HepG2 (cell line): ENCODE data around the gene YLPM1. TPM values are rescaled to one million over a fixed set of nuclear protein-coding genes. Genes with fewer than 3 reads are reported as not detected.

Source experiments
- ATAC-seq: fragments of 200-7000 bp; cut with Tn5 transposase; 3 replicates; pipeline ENCODE4 v1.9.1; 2020; ENCODE audit warnings: mild to moderate bottlenecking, moderate library complexity
- BruUV-seq: library from RNA; stranded (reverse); fragments of 400-500 nt; replicated peaks from 2 replicates; lab custom pipeline; 2021; lab: Mats Ljungman, UMichigan
- CTCF ChIA-PET: fragments of 300-600 bp; formaldehyde crosslinking; extraction: SDS; loops from one replicate; lab custom pipeline; 2021; ENCODE audit warnings: low total read pairs, inconsistent platforms, low intra/inter-chr PET ratio; lab: Yijun Ruan, JAX
- POLR2A ChIA-PET: fragments of 350-600 bp; sonication (Branson Sonifier 250); formaldehyde crosslinking; loops from one replicate; lab custom pipeline; 2020; ENCODE audit warnings: antibody characterized with exemption, inconsistent platforms; lab: Yijun Ruan, JAX
- DNase-seq: peaks from one replicate; pipeline ENCODE4 v3.0.0-alpha.2; 2015; ENCODE audit warnings: low spot score
- FAIRE-seq: peaks from 3 replicates; lab custom pipeline; 2011; peaks lifted over from hg19 to GRCh38; lab: Jason Lieb, UNC
- H2AFZ ChIP-seq: one replicate; pipeline ENCODE4 v1.6.1; 2011; ENCODE audit warnings: low read length, inconsistent platforms
- H3K27ac ChIP-seq: fragments of 300-600 bp; 3 replicates; pipeline ENCODE4 v1.8.0; 2011; ENCODE audit warnings: mixed run types, mild to moderate bottlenecking, mixed read lengths, low read length, inconsistent platforms; ENCODE audit not compliant: insufficient read depth; ENCODE audit errors: extremely low read length
- H3K27me3 ChIP-seq, 2 experiments: fragments of 200-600 bp in 1 of 2; 2 replicates in 1 of 2; 3 replicates in 1 of 2; pipeline versions ENCODE4 v1.6.0 to v1.8.0; 2011; ENCODE audit warnings: low read length in 2 of 2, mild to moderate bottlenecking in 2 of 2, moderate library complexity in 2 of 2, inconsistent platforms in 1 of 2; ENCODE audit not compliant: insufficient read depth in 2 of 2, control insufficient read depth in 1 of 2
- H3K36me3 ChIP-seq, 2 experiments: fragments of 200-600 bp in 1 of 2; replicated peaks in 1 of 2; 2 replicates in 1 of 2; 3 replicates in 1 of 2; pipeline versions ENCODE4 v1.5.1 to v1.8.0; 2011; ENCODE audit warnings: low read length in 2 of 2, inconsistent platforms in 1 of 2; ENCODE audit not compliant: insufficient read depth in 2 of 2, control insufficient read depth in 1 of 2
- H3K4me1 ChIP-seq: 2 replicates; pipeline ENCODE4 v1.5.1; 2012; ENCODE audit warnings: low read length, inconsistent platforms; ENCODE audit not compliant: insufficient read depth
- H3K4me2 ChIP-seq: 2 replicates; pipeline ENCODE4 v1.6.0; 2011; ENCODE audit warnings: low read depth, low read length, inconsistent platforms
- H3K4me3 ChIP-seq, 3 experiments: fragments of 200-600 bp in 1 of 3; sonication (generic), shearing (Covaris generic) in 1 of 3; replicated peaks in 1 of 3; 2 replicates each; pipeline ENCODE4 v1.5.1; 2011 to 2016; ENCODE audit warnings: low read length in 3 of 3, inconsistent platforms in 2 of 3, low read depth in 2 of 3, mild to moderate bottlenecking in 2 of 3, control low read depth in 1 of 3, mixed read lengths in 1 of 3; ENCODE audit not compliant: insufficient read depth in 1 of 3
- H3K79me2 ChIP-seq: one replicate; pipeline ENCODE4 v1.6.1; 2011; ENCODE audit warnings: low read length, inconsistent platforms; ENCODE audit not compliant: insufficient read depth
- H3K9ac ChIP-seq: 2 replicates; pipeline ENCODE4 v1.6.0; 2011; ENCODE audit warnings: mild to moderate bottlenecking, low read depth, low read length, inconsistent platforms; ENCODE audit not compliant: insufficient read depth
- H3K9me3 ChIP-seq: 2 replicates; pipeline ENCODE4 v1.5.1; 2012; ENCODE audit warnings: mild to moderate bottlenecking, low read length
- H4K20me1 ChIP-seq: 2 replicates; pipeline ENCODE4 v1.6.0; 2011; ENCODE audit warnings: inconsistent platforms, mild to moderate bottlenecking, low read length, moderate library complexity; ENCODE audit not compliant: insufficient read depth
- GABPA ChIP-seq, 2 experiments: IDR thresholded peaks; 2 replicates each; pipeline ENCODE4 v1.6.1; 2011 to 2016; ENCODE audit warnings: low read depth in 2 of 2, low read length in 1 of 2, missing biosample characterization in 1 of 2, missing genetic modification characterization in 1 of 2
- GPBP1L1 ChIP-seq: sonication (generic); formaldehyde crosslinking; IDR thresholded peaks from 2 replicates; pipeline ENCODE4 v1.5.0; 2020; ENCODE audit warnings: mild to moderate bottlenecking, missing genetic modification reagents
- GTF2F1 ChIP-seq: fragments of 150-350 bp; IDR thresholded peaks from 2 replicates; pipeline ENCODE4 v1.6.1; 2014; ENCODE audit warnings: low read length
- MEIS2 ChIP-seq: sonication (generic); formaldehyde crosslinking; IDR thresholded peaks from 2 replicates; pipeline ENCODE4 v1.9.0; 2021; ENCODE audit warnings: mild to moderate bottlenecking, missing genetic modification reagents
- MTA1 ChIP-seq: sonication (generic); formaldehyde crosslinking; IDR thresholded peaks from 2 replicates; pipeline ENCODE4 v1.4.0; 2020; ENCODE audit warnings: missing genetic modification reagents, mild to moderate bottlenecking, borderline replicate concordance
- NR0B2 ChIP-seq: sonication (generic); formaldehyde crosslinking; IDR thresholded peaks from 2 replicates; pipeline ENCODE4 v1.4.0; 2020; ENCODE audit warnings: mild to moderate bottlenecking, missing genetic modification reagents
- SRSF4 ChIP-seq: fragments of 200-400 bp; formaldehyde crosslinking; IDR thresholded peaks from one replicate; pipeline ENCODE4 v1.6.1; 2018; ENCODE audit warnings: mild to moderate bottlenecking, low read depth, low read length, moderate library complexity; ENCODE audit not compliant: poor library complexity, severe bottlenecking
- ZBTB3 ChIP-seq: sonication (generic); formaldehyde crosslinking; IDR thresholded peaks from 2 replicates; pipeline ENCODE4 v1.4.0; 2020; ENCODE audit warnings: low read depth, mild to moderate bottlenecking, moderate library complexity, missing genetic modification reagents, borderline replicate concordance
- ZFP36L2 ChIP-seq: sonication (generic); formaldehyde crosslinking; IDR thresholded peaks from 2 replicates; pipeline ENCODE4 v1.4.0; 2020; ENCODE audit warnings: missing genetic modification reagents
- ZNF331 ChIP-seq: sonication (generic); formaldehyde crosslinking; IDR thresholded peaks from 2 replicates; pipeline ENCODE4 v1.4.0; 2020; ENCODE audit warnings: missing genetic modification reagents
- ZNF367 ChIP-seq: sonication (generic); formaldehyde crosslinking; IDR thresholded peaks from 2 replicates; pipeline ENCODE4 v1.4.0; 2020; ENCODE audit warnings: missing genetic modification reagents, borderline replicate concordance
- ZNF839 ChIP-seq: sonication (generic); formaldehyde crosslinking; IDR thresholded peaks from 2 replicates; pipeline ENCODE4 v1.4.0; 2020; ENCODE audit warnings: missing genetic modification reagents, mild to moderate bottlenecking, borderline replicate concordance
- WGBS: methylation state at CpG from one replicate; pipeline ENCODE4 v1.1.6; 2017; ENCODE audit warnings: low lambda C conversion rate; 5-methylcytosine and 5-hydroxymethylcytosine counted together
- in situ Hi-C: cut with HindIII; loops from 2 replicates; pipeline ENCODE4 v1.10.0; 2017; ENCODE audit warnings: low pct_unique_long_range_greater_than_20kb; ENCODE audit not compliant: extremely low pct_ligation_motif_present
- intact Hi-C: fragments of 100-400 bp; cut with micrococcal nuclease; formaldehyde crosslinking; loops from one replicate; pipeline ENCODE4 v1.10.0; 2022; ENCODE audit not compliant: unreplicated experiment
- polyA plus RNA-seq, 8 experiments: library from polyadenylated mRNA; depleted of rRNA in 3 of 8; stranded (reverse) in 7 of 8; unstranded in 1 of 8; fragments of >200 nt; fragmentation: Illumina TruSeq in 4 of 8; extraction: Trizol in 4 of 8; gene quantifications; 2 replicates each; pipeline versions ENCODE4 v1.2.1 to v1.2.3, GENCODE V29; 2011 to 2016; ENCODE audit warnings: low read depth in 4 of 8, missing spikeins in 1 of 8, mixed read lengths in 1 of 8; ENCODE audit not compliant: insufficient read depth in 1 of 8
- total RNA-seq, 5 experiments: library from RNA; depleted of rRNA; stranded (reverse); fragments of >200 nt; fragmentation: Illumina TruSeq; extraction: Trizol; gene quantifications; 2 replicates each; pipeline ENCODE4 v1.2.3, GENCODE V29; 2016; ENCODE audit warnings: low read depth in 1 of 5
- TF ChIP-seq, protein P1 (sequence below): sonication (generic); formaldehyde crosslinking; IDR thresholded peaks from 2 replicates; pipeline ENCODE4 v1.4.0; 2020; ENCODE audit warnings: missing genetic modification reagents
- TF ChIP-seq, protein P2 (sequence below): sonication (generic); formaldehyde crosslinking; IDR thresholded peaks from 2 replicates; pipeline ENCODE4 v1.4.0; 2020; ENCODE audit warnings: missing genetic modification reagents
- TF ChIP-seq, protein P3 (sequence below): sonication (generic); formaldehyde crosslinking; IDR thresholded peaks from 2 replicates; pipeline ENCODE4 v1.4.0; 2020; ENCODE audit warnings: missing genetic modification reagents

YLPM1 gene
- total and polyA plus RNA-seq, 2 of the 13 experiments (the other 11 are each of a cell fraction or from before 2014, with no cell fraction given) = 6.7 to 21.9 TPM

GRCh38 chr14:74867673-74868072 lies 104.6 kb downstream of the YLPM1 start:
- DNase-seq (no peak), FAIRE-seq (no peak), ATAC-seq (peak; percentile 23; the same call in 1 of the 3 replicates)
- WGBS = 20% methylated on average over 5 of the region's 5 CpGs
- no peaks in the 10 kb centered on the region for H3K9me3 ChIP-seq
- H3K4me1 ChIP-seq = peaks cover 20% of the 10 kb centered on the region
- H3K27me3 ChIP-seq = peaks cover 2 to 4% of the 10 kb centered on the region in 2 experiments; a peak in 1 of 5 replicates
- no peak overlapping the region for H3K4me3 ChIP-seq
- H3K4me2 ChIP-seq = no peak overlapping the region; the same call in 1 of the 2 replicates
- H3K79me2 ChIP-seq = no peaks in the 10 kb centered on the region
- intact Hi-C loops = no loop called here
- CTCF ChIA-PET = no interaction called here
- no peak overlapping the region for H3K27ac ChIP-seq
- no peaks in the 10 kb centered on the region for H3K36me3 ChIP-seq
- no peak overlapping the region for H2AFZ ChIP-seq
- TF ChIP-seq GTF2F1 = no peak
- TF ChIP-seq GABPA (IDR thresholded peaks at IDR 0.05; ENCODE audit: low read depth, low read length) = no peak
- TF ChIP-seq GABPA (CRISPR knock-in tag; IDR thresholded peaks at IDR 0.05; ENCODE audit: low read depth) = no peak
- TF ChIP-seq, protein P1, sequence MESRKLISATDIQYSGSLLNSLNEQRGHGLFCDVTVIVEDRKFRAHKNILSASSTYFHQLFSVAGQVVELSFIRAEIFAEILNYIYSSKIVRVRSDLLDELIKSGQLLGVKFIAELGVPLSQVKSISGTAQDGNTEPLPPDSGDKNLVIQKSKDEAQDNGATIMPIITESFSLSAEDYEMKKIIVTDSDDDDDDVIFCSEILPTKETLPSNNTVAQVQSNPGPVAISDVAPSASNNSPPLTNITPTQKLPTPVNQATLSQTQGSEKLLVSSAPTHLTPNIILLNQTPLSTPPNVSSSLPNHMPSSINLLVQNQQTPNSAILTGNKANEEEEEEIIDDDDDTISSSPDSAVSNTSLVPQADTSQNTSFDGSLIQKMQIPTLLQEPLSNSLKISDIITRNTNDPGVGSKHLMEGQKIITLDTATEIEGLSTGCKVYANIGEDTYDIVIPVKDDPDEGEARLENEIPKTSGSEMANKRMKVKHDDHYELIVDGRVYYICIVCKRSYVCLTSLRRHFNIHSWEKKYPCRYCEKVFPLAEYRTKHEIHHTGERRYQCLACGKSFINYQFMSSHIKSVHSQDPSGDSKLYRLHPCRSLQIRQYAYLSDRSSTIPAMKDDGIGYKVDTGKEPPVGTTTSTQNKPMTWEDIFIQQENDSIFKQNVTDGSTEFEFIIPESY = no peak
- TF ChIP-seq MEIS2 (CRISPR knock-in tag) = no peak
- no peak for TF ChIP-seq ZNF367 (CRISPR knock-in tag)
- TF ChIP-seq, protein P2, sequence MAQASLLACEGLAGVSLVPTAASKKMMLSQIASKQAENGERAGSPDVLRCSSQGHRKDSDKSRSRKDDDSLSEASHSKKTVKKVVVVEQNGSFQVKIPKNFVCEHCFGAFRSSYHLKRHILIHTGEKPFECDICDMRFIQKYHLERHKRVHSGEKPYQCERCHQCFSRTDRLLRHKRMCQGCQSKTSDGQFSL = no peak
- TF ChIP-seq ZNF331 (CRISPR knock-in tag) = no peak
- no peak for TF ChIP-seq GPBP1L1 (CRISPR knock-in tag)
- no peak for TF ChIP-seq SRSF4
- TF ChIP-seq, protein P3, sequence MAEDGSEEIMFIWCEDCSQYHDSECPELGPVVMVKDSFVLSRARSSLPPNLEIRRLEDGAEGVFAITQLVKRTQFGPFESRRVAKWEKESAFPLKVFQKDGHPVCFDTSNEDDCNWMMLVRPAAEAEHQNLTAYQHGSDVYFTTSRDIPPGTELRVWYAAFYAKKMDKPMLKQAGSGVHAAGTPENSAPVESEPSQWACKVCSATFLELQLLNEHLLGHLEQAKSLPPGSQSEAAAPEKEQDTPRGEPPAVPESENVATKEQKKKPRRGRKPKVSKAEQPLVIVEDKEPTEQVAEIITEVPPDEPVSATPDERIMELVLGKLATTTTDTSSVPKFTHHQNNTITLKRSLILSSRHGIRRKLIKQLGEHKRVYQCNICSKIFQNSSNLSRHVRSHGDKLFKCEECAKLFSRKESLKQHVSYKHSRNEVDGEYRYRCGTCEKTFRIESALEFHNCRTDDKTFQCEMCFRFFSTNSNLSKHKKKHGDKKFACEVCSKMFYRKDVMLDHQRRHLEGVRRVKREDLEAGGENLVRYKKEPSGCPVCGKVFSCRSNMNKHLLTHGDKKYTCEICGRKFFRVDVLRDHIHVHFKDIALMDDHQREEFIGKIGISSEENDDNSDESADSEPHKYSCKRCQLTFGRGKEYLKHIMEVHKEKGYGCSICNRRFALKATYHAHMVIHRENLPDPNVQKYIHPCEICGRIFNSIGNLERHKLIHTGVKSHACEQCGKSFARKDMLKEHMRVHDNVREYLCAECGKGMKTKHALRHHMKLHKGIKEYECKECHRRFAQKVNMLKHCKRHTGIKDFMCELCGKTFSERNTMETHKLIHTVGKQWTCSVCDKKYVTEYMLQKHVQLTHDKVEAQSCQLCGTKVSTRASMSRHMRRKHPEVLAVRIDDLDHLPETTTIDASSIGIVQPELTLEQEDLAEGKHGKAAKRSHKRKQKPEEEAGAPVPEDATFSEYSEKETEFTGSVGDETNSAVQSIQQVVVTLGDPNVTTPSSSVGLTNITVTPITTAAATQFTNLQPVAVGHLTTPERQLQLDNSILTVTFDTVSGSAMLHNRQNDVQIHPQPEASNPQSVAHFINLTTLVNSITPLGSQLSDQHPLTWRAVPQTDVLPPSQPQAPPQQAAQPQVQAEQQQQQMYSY (CRISPR knock-in tag) = no peak
- no peak for TF ChIP-seq MTA1 (CRISPR knock-in tag)
- no peak for TF ChIP-seq ZNF839 (CRISPR knock-in tag)
- TF ChIP-seq NR0B2 (CRISPR knock-in tag) = no peak
- TF ChIP-seq ZFP36L2 (CRISPR knock-in tag) = no peak
- TF ChIP-seq ZBTB3 (CRISPR knock-in tag) = no peak
- in situ Hi-C loops = no loop called here
- H3K9ac ChIP-seq = no peak overlapping the region
- H4K20me1 ChIP-seq = no peaks in the 10 kb centered on the region
- no TSS peak for BruUV-seq
- POLR2A ChIA-PET = interaction anchor here (1.6 to 2.0 kb wide), 2 partner anchors 15 to 30 kb away, joined by 3 to 4 read pairs; no protein-coding TSS in a partner anchor
